H9 (cell line): ENCODE measurements around the gene DUSP5. TPM values are rescaled to one million over a fixed set of nuclear protein-coding genes. Genes with fewer than 3 reads are reported as not detected.

Source experiments
- DNase-seq: peaks from one replicate; pipeline ENCODE4 v3.0.0-alpha.2; 2017
- H2AFZ ChIP-seq: one replicate; pipeline ENCODE4 v1.6.1; 2013; ENCODE audit warnings: mild to moderate bottlenecking, low read length, control low read depth, moderate library complexity
- H2AK5ac ChIP-seq: 2 replicates; pipeline ENCODE4 v1.6.1; 2013; ENCODE audit warnings: low read length, control low read depth, mixed read lengths; ENCODE audit not compliant: insufficient read length
- H2BK120ac ChIP-seq: one replicate; pipeline ENCODE4 v1.6.1; 2013; ENCODE audit warnings: low read depth, mild to moderate bottlenecking, low read length, control low read depth, inconsistent platforms; ENCODE audit not compliant: poor library complexity, severe bottlenecking
- H2BK12ac ChIP-seq: 2 replicates; pipeline ENCODE4 v1.6.1; 2013; ENCODE audit warnings: low read length, control low read depth, mixed read lengths, low read depth; ENCODE audit not compliant: insufficient read length
- H2BK15ac ChIP-seq: 2 replicates; pipeline ENCODE4 v1.6.1; 2013; ENCODE audit warnings: low read depth, low read length, control low read depth
- H2BK20ac ChIP-seq: one replicate; pipeline ENCODE4 v1.6.1; 2013; ENCODE audit warnings: low read depth, mild to moderate bottlenecking, low read length, control low read depth, inconsistent platforms; ENCODE audit not compliant: poor library complexity, severe bottlenecking
- H2BK5ac ChIP-seq: 2 replicates; pipeline ENCODE4 v1.6.1; 2013; ENCODE audit warnings: low read length, control low read depth, mixed read lengths; ENCODE audit not compliant: insufficient read length
- H3K14ac ChIP-seq: 2 replicates; pipeline ENCODE4 v1.6.1; 2013; ENCODE audit warnings: low read length, control low read depth; ENCODE audit not compliant: insufficient read depth
- H3K18ac ChIP-seq: 2 replicates; pipeline ENCODE4 v1.6.1; 2013; ENCODE audit warnings: low read depth, mild to moderate bottlenecking, mixed read lengths, low read length, control low read depth; ENCODE audit not compliant: insufficient read length
- H3K23ac ChIP-seq: 2 replicates; pipeline ENCODE4 v1.6.1; 2013; ENCODE audit warnings: low read length, control low read depth, mixed read lengths, low read depth; ENCODE audit not compliant: insufficient read length
- H3K23me2 ChIP-seq: 2 replicates; pipeline ENCODE4 v1.6.1; 2013; ENCODE audit warnings: low read depth, mild to moderate bottlenecking, mixed read lengths, low read length, control low read depth; ENCODE audit not compliant: insufficient read length, poor library complexity, severe bottlenecking
- H3K27ac ChIP-seq: 2 replicates; pipeline ENCODE4 v1.5.1; 2013; ENCODE audit warnings: low read length, control low read depth, mixed read lengths, low read depth; ENCODE audit not compliant: insufficient read length
- H3K27me3 ChIP-seq: 2 replicates; pipeline ENCODE4 v1.6.1; 2013; ENCODE audit warnings: low read length, control low read depth, inconsistent platforms; ENCODE audit not compliant: insufficient read depth
- H3K4ac ChIP-seq: 2 replicates; pipeline ENCODE4 v1.6.1; 2013; ENCODE audit warnings: low read depth, mild to moderate bottlenecking, control low read depth, inconsistent platforms, low read length, moderate library complexity
- H3K4me1 ChIP-seq: 2 replicates; pipeline ENCODE4 v1.6.1; 2013; ENCODE audit warnings: low read length, control low read depth, inconsistent platforms; ENCODE audit not compliant: insufficient read depth
- H3K4me2 ChIP-seq: 2 replicates; pipeline ENCODE4 v1.6.1; 2013; ENCODE audit warnings: low read length, control low read depth, mixed read lengths; ENCODE audit not compliant: insufficient read length, insufficient read depth
- H3K56ac ChIP-seq: 2 replicates; pipeline ENCODE4 v1.6.1; 2013; ENCODE audit warnings: low read depth, mild to moderate bottlenecking, mixed read lengths, low read length, control low read depth; ENCODE audit not compliant: insufficient read length
- H3K79me1 ChIP-seq: 2 replicates; pipeline ENCODE4 v1.6.1; 2013; ENCODE audit warnings: low read depth, mild to moderate bottlenecking, moderate library complexity, low read length, control low read depth, inconsistent platforms; ENCODE audit not compliant: insufficient read depth, poor library complexity, severe bottlenecking
- H3K79me2 ChIP-seq: 2 replicates; pipeline ENCODE4 v1.6.1; 2013; ENCODE audit warnings: low read length, control low read depth, inconsistent platforms; ENCODE audit not compliant: insufficient read depth
- H3K9ac ChIP-seq: 2 replicates; pipeline ENCODE4 v1.6.1; 2013; ENCODE audit warnings: low read length, control low read depth, mixed read lengths; ENCODE audit not compliant: insufficient read length; ENCODE audit errors: extremely low read depth
- H3K9me3 ChIP-seq: one replicate; pipeline ENCODE4 v1.6.1; 2013; ENCODE audit warnings: low read depth, low read length, inconsistent platforms; ENCODE audit not compliant: control insufficient read depth
- H3T11ph ChIP-seq: one replicate; pipeline ENCODE4 v1.6.1; 2013; ENCODE audit warnings: mild to moderate bottlenecking, low read length, control low read depth, inconsistent platforms
- H4K20me1 ChIP-seq: one replicate; pipeline ENCODE4 v1.6.1; 2013; ENCODE audit not compliant: control insufficient read depth, insufficient read length, insufficient read depth
- H4K5ac ChIP-seq: 2 replicates; pipeline ENCODE4 v1.6.1; 2013; ENCODE audit warnings: low read depth, mild to moderate bottlenecking, mixed read lengths, low read length, control low read depth; ENCODE audit not compliant: insufficient read length
- H4K8ac ChIP-seq: replicated peaks from 2 replicates; pipeline ENCODE4 v1.6.1; 2013; ENCODE audit warnings: low read length, control low read depth, mixed read lengths, low read depth; ENCODE audit not compliant: insufficient read length
- H4K91ac ChIP-seq: 2 replicates; pipeline ENCODE4 v1.6.1; 2013; ENCODE audit warnings: low read depth, mild to moderate bottlenecking, moderate library complexity, mixed read lengths, low read length, control low read depth; ENCODE audit not compliant: insufficient read length
- H3K27ac Mint-ChIP-seq, 3 experiments: 2 replicates in 2 of 3; 3 replicates in 1 of 3; pipeline ENCODE4 v1.8.0; 2020 to 2021; ENCODE audit warnings: mixed read lengths in 3 of 3, mild to moderate bottlenecking in 1 of 3, moderate library complexity in 1 of 3
- H3K27me3 Mint-ChIP-seq: 2 replicates; pipeline ENCODE4 v1.8.0; 2021; ENCODE audit warnings: low read depth, mild to moderate bottlenecking, moderate library complexity, mixed read lengths
- H3K36me3 Mint-ChIP-seq, 3 experiments: 2 replicates in 2 of 3; 3 replicates in 1 of 3; pipeline ENCODE4 v1.8.0; 2020 to 2021; ENCODE audit warnings: low read depth in 3 of 3, mixed read lengths in 3 of 3; ENCODE audit not compliant: insufficient read depth in 1 of 3
- H3K4me1 Mint-ChIP-seq, 2 experiments: 2 replicates each; pipeline ENCODE4 v1.8.0; 2020; ENCODE audit warnings: mixed read lengths in 2 of 2
- H3K4me3 Mint-ChIP-seq, 2 experiments: 2 replicates in 1 of 2; 3 replicates in 1 of 2; pipeline ENCODE4 v1.8.0; 2020 to 2021; ENCODE audit warnings: mild to moderate bottlenecking in 2 of 2, mixed read lengths in 2 of 2, moderate library complexity in 1 of 2
- H3K9me3 Mint-ChIP-seq, 2 experiments: 2 replicates in 1 of 2; 3 replicates in 1 of 2; pipeline ENCODE4 v1.8.0; 2020; ENCODE audit warnings: mild to moderate bottlenecking in 2 of 2, mixed read lengths in 2 of 2, moderate library complexity in 1 of 2
- WGBS: extraction: QIAGEN DNeasy Blood & Tissue Kit; methylation state at CpG from one replicate; pipeline ENCODE4 v1.1.7; 2013; ENCODE audit warnings: missing lambda C conversion rate, low lambda C conversion rate, mixed read lengths; ENCODE audit not compliant: insufficient read length; ENCODE audit errors: extremely low coverage; 5-methylcytosine and 5-hydroxymethylcytosine counted together
- total RNA-seq: library from RNA; stranded (reverse); gene quantifications from 2 replicates; pipeline ENCODE4 v1.2.1, GENCODE V29; 2021
- TF ChIP-seq, protein P1 (sequence below): fragments of 200-600 bp; sonication (generic); conservative IDR thresholded peaks from 3 replicates; pipeline ENCODE4 v1.8.0; 2021; ENCODE audit warnings: antibody characterized with exemption, mild to moderate bottlenecking

DUSP5 gene
- total RNA-seq, 1 experiment from 2014 or later = 29.3 TPM

DNA sequence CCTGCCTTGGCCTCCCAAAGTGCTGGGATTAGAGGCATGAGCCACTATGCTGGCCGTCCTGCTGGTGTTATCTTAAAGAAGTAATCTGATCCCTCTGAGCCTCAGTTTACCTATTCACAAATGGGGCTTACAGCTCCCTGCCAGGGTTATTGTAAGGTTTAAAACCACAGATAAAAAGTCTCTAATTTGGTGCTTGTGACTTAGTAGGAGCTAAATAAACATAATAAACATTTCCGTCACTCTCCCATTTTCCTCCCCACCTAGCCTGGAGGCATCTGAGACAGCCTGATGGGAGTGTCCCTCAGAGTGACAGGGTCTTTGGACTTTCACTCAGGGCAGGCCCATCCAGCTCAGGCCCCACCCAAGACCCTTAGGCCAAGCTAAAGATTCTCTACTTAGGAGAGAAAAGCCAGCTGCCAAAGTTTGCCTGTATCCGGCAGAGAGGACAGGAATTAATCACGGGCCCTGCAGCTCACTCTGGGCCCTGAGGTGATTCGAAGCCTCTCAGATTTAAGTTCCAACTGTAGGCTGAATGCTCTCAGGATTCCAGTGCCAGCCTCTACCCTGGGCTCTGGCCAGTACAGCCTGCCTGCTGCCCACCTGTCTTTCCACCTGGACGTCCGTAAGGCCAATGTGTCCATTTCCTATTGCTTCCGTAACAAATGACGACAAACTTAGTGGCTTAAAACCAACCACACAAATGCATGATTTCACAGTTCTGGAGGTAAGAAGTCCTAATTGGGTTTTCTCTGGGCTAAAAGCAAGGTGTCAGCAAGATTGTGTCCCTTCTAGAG is 21.8 kb upstream of the DUSP5 start:
- Histone ChIP-seq H3K27me3 (no peaks in the 10 kb centered on the region), H3K27ac (no peak overlapping the region), H2BK5ac (no peak overlapping the region), H2BK20ac (no peak overlapping the region), H3K79me2 (no peaks in the 10 kb centered on the region), H3K56ac (no peak overlapping the region), H2BK15ac (no peak overlapping the region), H3K9ac (no peak overlapping the region), H3K14ac (no peak overlapping the region), H3K79me1 (no peaks in the 10 kb centered on the region), H3K4me2 (no peak overlapping the region), H3K4me1 (no peaks in the 10 kb centered on the region), H3K18ac (no peak overlapping the region), H4K5ac (no peak overlapping the region), H4K91ac (no peak overlapping the region), H3K9me3 (no peaks in the 10 kb centered on the region), H2BK120ac (no peak overlapping the region), H3K4ac (no peak overlapping the region), H4K8ac (no peak overlapping the region), H3K23me2 (no peaks in the 10 kb centered on the region), H2AK5ac (no peak overlapping the region), H3T11ph (no peak overlapping the region), H3K23ac (no peak overlapping the region), H2BK12ac (no peak overlapping the region), H2AFZ (no peak overlapping the region), H4K20me1 (no peaks in the 10 kb centered on the region)
- Mint-ChIP-seq H3K36me3 (no peaks in the 10 kb centered on the region), H3K27ac (no peak overlapping the region), H3K9me3 (no peaks in the 10 kb centered on the region; a peak in 1 of 5 replicates), H3K4me3 (no peak overlapping the region), H3K27me3 (peaks cover 4% of the 10 kb centered on the region), H3K4me1 (peaks cover 17 to 18% of the 10 kb centered on the region in 2 experiments)
- no peak for DNase-seq
- TF ChIP-seq, protein P1, sequence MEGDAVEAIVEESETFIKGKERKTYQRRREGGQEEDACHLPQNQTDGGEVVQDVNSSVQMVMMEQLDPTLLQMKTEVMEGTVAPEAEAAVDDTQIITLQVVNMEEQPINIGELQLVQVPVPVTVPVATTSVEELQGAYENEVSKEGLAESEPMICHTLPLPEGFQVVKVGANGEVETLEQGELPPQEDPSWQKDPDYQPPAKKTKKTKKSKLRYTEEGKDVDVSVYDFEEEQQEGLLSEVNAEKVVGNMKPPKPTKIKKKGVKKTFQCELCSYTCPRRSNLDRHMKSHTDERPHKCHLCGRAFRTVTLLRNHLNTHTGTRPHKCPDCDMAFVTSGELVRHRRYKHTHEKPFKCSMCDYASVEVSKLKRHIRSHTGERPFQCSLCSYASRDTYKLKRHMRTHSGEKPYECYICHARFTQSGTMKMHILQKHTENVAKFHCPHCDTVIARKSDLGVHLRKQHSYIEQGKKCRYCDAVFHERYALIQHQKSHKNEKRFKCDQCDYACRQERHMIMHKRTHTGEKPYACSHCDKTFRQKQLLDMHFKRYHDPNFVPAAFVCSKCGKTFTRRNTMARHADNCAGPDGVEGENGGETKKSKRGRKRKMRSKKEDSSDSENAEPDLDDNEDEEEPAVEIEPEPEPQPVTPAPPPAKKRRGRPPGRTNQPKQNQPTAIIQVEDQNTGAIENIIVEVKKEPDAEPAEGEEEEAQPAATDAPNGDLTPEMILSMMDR = no peak
- WGBS = no CpG with 5 or more reads among the region's 9 CpGs
